NCI-H460 (cell line): ENCODE measurements around the gene ERO1A. TPM values are rescaled to one million over a fixed set of nuclear protein-coding genes. Genes with fewer than 3 reads are reported as not detected.
"Not testable (repeated sequence)": the region's sequence is repeated elsewhere in the genome, so short reads cannot be mapped to it uniquely, and the experiment has no call there.

Experiments used
- DNase-seq: peaks from one replicate; pipeline ENCODE4 v3.0.0-alpha.2; 2016; ENCODE audit warnings: low read depth; ENCODE audit errors: extremely low read depth
- polyA plus RNA-seq: library from polyadenylated mRNA; depleted of rRNA; stranded (reverse); fragments of >200 nt; gene quantifications from 2 replicates; pipeline ENCODE4 v1.2.3, GENCODE V29; 2014; cell fraction: nucleus; rRNA removed
- total RNA-seq: library from RNA; depleted of rRNA; stranded (reverse); fragments of >200 nt; shearing (Covaris generic); gene quantifications from 2 replicates; pipeline ENCODE4 v1.2.3, GENCODE V29; 2014; rRNA removed

Gene ERO1A, protein sequence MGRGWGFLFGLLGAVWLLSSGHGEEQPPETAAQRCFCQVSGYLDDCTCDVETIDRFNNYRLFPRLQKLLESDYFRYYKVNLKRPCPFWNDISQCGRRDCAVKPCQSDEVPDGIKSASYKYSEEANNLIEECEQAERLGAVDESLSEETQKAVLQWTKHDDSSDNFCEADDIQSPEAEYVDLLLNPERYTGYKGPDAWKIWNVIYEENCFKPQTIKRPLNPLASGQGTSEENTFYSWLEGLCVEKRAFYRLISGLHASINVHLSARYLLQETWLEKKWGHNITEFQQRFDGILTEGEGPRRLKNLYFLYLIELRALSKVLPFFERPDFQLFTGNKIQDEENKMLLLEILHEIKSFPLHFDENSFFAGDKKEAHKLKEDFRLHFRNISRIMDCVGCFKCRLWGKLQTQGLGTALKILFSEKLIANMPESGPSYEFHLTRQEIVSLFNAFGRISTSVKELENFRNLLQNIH
- total RNA-seq: 91.7 and 97.9 TPM in 2 replicates
- polyA plus RNA-seq: 112 and 119 TPM in 2 replicates

DNA sequence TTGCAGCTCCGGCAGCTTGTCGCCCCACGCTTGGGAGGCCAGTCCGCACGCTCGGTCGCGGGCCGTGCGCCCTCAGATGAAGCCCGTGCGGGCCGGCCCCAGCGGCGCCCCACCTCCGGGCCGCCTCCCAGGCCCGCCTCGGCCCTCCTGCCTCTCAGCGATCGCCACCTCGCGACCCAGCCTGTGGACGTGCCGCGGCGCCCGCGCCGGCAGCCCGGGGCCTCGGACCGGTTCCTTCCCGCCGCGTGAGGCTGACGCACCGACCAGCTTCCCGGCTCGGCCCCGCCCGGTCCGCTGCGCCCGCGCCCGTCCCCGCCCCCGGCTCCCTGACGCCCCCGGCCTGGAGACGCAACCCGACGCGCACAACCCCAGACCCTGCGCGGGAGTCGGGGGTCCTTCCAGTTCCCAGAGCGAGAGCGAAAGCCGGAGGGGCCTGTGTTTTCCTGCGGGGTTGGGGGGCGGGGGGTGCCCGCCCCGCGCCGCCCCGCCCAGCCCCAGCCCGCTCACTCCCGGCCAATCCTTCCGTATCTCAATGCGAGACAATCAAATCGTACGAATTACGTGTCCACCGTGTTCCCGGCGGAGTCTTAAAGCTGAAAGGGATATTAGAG lies at the start of gene ERO1A:
ERO1A (minus strand) TSS at position 78 of the 611 bp plus-strand sequence; CDS start at position 1, 77 bp downstream.
- peak; percentile 62 for DNase-seq

DNA sequence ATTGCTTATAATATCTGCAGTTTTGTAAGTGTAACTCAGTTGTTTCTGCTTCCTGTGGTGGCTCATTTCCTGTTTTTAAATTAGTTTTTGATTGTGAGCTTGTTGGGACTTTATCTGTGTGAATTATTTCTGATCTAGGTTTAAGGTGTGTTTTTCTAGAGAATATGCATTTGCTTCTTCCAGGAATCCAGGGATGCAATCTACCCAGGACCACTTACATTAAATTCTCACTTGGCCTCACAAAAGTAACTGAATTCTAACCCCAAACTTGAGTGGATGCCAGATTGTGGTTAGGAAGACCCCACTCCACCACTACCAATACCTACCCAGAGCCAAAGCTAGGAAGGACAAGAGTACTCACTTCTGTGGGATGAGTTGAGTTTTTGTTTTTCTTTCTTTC lies 46.5 kb upstream of the ERO1A start:
- DNase-seq: no peak

DNA sequence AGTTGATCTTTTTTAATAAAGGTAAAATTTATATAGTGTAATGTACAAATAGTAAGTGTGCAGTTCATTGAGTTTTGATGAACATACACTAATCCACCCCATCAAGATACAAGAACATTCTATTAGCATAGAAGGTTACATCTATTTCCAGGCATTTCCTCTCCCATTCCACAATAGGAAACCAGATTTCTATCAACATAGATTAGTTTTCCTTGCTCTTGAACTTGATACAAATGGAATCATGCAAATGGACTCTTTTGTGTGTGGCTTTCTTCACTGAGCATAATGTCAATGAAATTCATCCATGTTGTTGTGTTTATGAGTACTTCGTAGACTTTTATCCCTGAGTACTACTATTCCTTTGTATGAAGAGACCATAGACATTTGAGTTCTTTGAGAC lies 45.4 kb upstream of the ERO1A start:
- DNase-seq: no peak

DNA sequence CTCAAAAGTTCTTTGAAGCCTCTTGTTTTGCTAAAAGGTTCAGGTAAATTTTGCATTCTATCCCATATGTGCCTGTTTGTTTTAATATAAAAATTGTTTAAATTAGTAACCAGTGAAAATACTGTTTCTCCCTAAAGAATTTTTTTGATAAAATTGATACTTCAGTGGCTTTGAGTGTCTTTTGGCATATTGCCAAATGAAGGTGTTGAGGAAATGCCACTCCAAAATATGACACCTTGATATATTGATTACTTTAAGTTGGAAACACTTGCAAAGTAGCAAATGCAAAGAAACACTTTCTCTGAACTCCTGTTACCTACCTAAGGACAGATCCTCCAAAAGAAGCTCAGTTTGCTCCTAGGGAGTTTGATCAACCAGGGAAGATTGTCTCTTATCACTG lies 43.1 kb upstream of the ERO1A start:
- no peak for DNase-seq

DNA sequence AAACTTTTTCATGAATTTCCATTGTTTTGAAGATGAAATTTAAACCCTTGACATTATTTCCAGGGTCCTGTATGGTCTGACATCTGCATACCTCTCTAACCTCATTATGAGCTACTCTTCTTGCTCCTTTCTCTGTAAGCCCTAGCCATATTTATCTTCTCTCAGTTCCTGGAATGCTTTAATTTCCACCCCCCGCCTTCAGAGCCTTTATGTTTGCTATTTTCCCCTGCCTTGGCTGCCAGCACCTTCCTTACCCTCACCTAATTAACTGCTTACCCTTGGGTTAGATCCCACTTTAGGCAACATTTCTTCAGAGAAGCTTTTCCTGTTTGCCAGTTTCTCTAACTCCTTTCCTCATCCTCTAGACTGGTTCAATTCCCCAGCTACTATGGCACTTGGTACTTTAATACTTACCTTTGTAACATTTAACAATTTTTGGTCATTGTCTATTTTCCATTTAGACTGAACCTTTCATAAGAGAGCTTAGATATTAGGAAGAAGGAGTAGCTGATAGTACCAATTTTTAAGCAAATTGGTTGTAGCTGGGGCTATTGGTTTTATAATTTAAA lies 40.6 kb upstream of the ERO1A start:
- DNase-seq: no peak

DNA sequence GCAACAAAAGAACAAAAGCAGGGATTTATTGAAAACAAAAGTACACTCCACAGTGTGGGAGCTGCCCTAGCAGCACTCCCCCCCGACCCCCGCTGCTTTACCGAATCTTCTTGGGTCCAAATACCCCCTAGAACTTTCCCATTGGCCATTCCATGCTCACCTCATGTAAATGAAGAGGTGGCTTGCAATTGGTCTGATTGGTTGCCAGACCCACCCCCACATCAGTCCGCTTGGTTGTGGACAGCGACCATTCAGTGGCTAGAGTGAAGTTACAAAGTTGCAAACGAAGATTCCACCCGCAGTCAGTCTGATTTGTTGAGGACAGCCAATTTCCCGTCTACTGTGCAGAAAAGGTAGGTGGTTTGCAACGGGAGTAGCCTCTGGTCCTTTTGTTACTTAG lies 38.5 kb upstream of the ERO1A start:
- no peak for DNase-seq

DNA sequence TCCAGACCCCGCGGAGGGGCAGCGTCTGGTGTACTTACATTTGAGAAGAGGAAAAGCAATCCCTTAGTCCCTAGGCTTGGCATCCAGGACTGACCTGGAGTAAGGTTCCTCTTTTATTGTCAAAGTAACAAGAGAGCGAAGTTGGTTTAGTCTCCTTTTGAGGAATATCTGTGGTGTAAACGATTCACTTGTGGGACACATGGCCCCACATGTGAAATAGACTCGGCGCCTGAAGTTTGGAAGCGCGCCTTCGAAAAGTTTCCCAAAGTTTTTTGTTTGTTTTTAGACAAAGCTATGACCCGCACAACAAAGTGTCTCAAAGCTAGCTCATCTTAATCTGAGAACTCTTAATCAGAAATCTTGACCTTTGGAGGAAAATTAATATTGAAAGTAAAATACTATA lies 35.4 kb upstream of the ERO1A start:
- DNase-seq: no peak

DNA sequence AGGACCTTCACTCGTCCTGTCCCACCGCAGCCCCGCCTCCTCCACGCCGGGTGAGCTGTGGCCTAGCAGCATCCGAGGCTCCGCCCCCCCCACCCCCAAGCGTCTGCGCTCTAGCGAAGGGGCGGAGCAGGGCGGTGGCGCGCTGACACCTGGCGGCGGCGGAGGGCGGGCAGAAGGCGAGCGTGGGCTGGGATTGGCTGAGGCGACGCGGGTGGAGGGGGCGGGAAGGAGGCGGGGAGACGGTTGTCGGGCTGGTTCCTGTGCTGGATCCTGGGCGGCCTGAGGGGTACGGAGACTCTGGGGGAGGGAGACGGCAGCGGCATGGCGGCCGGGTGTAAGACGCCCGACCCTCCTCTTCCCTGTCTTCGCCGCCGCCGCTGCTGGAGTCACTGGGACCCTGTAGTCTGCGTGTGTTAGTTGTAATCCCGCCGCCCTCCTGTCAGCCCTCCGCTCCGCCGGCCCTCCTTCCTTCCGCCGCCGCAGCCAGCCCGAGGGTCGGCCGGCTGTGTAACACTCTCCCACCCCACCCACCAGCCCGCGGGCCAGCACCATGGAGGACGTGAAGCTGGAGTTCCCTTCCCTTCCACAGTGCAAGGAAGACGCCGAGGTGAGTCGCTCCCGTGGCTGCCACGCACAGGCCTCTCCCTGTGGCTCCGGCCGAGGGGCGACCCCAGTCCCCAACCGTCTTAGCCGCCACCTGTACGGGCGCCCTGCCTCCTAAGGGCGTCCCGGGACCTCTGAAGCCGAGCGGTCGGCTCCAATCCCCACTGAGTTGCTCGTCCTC lies 34.8 kb upstream of the ERO1A start, which contains the start of gene STYX:
STYX (plus strand) TSS at position 242 of the 784 bp plus-strand sequence; CDS start at position 551, 309 bp downstream.
- peak; percentile 98 for DNase-seq

DNA sequence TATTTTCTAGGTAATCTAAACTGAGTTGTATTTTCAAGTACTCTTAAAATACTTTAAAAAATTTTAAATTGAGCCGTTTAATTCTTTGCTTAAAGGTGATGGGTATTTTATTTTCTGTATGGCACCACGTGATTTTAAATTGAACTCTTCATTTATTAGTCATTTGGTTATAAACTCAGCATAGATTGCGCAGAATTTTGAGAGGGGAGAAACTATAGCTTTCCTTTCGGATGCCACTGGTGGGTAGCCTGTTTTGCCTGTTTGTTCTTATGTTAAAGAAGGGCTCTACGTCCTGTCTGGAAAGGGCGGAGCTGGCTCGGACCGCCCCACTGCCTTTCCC lies 34.2 kb upstream of the ERO1A start:
- DNase-seq: no peak

DNA sequence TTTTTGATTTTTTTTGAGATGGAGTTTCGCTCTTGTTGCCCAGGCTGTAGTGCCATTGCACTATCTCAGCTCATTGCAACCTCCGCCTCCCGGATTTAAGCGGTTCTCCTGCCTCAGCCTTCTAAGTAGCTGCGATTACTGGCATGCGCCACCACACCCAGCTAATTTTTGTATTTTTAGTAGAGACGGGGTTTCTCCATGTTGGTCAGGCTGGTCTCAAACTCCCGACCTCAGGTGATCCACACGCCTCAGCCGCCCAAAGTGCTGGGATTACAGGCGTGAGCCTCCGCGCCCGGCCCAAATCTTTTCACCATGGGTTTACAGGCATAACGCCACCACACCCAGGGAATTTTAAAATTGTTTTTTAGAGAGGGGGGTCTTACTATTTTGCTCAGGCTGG lies 33.7 kb upstream of the ERO1A start:
- DNase-seq: not testable (repeated sequence)

DNA sequence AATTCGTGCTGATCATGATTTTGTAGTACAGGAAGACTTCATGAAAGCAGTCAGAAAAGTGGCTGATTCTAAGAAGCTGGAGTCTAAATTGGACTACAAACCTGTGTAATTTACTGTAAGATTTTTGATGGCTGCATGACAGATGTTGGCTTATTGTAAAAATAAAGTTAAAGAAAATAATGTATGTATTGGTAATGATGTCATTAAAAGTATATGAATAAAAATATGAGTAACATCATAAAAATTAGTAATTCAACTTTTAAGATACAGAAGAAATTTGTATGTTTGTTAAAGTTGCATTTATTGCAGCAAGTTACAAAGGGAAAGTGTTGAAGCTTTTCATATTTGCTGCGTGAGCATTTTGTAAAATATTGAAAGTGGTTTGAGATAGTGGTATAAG lies 32.2 kb upstream of the ERO1A start:
- DNase-seq: not testable (repeated sequence)

DNA sequence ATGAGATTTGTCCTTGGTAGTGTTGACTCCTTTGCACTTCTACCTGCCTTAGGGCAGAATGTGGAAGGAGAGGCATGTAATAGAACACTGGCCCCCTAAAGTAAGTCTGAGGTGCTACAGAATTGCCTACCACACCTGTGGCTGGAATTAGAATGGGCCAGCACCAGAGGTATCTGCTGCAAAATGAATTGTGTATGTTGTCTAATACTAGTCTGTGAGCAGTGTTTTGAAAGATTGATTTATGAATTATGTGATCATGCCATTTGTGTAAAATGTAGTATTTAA lies 28.9 kb upstream of the ERO1A start:
- DNase-seq: no peak

DNA sequence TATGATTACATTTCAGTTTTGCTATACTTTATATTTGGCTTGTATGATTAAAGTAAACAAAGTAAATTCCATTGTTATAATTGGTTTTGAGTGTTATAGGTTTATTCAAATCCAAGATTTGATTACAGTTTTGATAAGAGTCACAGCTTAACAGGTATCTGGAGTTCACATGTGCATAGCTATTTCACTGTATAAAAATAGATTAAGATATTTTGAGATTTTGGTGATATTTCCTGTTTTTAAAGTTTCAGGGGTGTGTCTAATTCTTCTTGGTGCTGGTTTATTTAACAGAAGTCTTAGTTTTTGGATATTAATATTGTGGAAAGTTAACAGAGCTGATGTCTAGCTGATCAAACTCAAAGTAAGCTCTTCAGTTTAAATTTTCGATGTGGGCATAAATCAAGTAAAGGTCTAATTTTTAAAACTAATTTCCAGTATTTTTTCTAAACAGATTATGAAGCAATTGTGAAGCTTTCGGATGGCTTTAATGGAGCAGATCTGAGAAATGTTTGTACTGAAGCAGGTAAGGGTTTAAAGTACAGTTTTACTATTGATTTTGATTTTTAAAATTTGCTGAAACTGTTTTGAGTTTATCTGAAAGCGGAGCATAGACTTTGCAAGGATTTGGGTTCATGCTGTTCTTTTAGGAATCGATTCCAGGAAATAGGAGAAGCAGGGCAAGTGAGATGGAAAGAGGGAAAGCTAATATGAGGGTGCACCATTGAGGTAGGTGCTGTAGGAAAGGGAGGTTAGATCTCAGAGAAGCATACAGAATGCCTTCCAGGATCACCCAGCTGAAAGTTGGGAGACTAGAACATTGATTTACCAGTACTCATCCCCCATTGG lies 28.4 kb upstream of the ERO1A start:
- no peak for DNase-seq

DNA sequence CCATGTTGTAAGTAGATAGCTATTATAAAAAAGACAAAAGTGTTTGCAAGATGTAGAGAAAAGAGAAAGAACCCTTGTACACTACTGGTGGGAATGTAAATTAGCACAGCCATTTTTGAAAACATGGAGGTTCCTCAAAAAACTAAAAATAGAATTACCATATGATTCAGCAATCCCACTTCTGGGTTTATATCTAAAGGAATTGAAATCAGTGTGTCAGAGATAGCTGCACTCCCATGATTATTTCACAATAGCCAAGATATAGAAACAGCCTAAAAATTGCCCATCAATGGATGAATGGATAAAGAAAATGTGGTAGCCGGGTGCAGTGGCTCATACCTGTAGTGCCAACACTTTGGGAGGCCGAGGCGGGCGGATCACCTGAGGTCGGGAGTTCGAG lies 20.8 kb upstream of the ERO1A start:
- DNase-seq: no peak

DNA sequence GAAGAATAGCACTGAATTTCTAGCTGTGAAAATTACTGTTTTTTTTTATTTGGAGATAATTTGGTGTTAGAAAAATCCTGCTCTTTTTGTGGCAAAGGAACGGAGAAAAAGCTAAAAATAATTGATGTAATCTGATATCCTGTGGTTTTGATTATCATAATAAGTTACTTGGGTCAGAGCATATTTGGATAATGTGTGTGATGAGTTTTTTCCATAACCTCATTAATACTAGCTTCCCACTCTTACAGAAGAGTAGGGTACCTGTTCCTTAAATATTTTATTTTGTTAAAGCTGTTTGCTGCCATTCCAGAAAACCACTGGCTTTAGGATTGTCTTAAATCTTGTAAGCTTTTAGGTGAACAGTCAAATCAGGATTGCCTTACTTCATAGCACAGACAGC lies 16.3 kb upstream of the ERO1A start:
- no peak for DNase-seq

DNA sequence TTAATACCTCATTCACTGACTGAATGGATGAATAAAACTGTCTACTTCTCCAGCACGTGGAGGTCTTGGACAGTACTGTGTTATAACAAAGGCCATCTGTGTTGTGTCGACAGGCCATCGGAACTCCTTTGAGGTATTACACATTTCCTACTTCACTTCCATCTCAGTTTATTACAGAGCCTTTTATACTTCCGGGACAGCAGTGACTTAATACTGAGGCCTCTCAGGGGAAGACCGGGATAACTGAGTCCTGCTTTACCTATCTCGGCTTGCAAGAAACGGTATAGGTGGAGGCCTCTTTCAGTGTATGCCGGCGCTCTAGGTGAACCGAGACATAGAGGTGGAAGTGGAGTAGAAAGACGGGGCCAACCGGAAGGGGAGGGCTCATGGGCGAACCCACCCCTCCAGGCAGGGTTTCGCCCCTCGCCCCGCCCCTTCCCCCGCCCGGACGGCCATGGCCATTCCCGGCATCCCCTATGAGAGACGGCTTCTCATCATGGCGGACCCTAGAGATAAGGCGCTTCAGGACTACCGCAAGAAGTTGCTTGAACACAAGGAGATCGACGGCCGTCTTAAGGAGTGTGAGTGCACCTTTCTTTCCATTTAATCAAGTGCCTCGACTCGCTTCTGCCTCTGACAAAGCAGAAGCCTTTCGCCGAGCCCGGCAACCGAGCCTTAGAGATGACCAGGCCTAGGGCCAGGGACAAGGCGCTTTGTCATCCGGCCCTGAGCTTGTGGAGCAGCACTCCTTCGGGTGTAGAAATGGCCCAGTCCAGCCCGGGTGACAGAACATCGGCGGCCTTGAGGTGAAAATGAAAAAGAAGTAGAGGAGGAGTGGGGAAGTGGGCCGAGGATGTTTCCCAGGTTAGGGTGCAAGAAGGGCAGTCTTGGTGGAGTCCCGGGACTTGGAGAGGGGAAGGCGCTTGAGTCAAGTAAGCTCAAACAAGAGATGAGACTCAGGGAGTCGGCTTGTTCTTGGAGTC lies 11.7 kb upstream of the ERO1A start, which contains the start of gene PSMC6:
PSMC6 (plus strand) TSS at position 477 of the 983 bp plus-strand sequence; CDS start at position 497, 20 bp downstream.
- peak; percentile 90 for DNase-seq

DNA sequence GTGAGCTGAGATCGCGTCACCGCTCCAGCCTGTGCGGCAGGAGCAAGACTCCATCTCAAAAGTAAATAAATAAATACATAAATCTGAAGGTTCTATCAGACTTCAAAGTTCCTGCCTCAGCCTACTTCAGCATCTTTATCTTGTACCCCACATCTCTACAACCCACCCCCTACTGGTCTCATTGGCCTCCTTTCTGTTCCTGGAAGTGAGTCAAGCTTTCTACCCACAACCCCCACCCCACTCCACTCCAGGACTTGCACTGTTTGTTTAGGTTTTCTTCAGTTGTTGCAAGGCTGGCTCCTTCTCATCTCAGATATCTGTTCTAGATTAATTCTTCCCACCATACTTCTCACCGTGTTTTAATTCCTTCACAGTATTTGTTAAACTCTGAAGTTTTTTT lies 10.9 kb upstream of the ERO1A start:
- DNase-seq: no peak

DNA sequence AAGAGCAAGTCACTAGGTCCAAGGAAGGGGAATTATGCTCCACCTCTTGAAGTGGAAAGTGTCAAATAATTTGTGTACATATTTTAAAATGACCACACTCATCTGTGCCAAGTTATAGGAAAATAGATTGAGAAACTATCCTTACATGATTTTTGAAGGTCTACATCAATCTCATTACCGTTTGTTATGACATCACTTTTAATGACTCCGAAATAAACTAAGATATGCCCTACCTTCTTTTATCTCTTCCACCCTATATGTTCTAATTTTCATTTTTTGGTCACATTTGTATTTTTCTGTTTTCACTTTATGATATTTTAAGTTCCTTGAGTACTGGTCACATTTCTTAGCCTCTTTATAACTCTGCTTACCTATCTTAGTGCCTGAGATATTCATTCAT lies 8.3 kb upstream of the ERO1A start:
- no peak for DNase-seq

DNA sequence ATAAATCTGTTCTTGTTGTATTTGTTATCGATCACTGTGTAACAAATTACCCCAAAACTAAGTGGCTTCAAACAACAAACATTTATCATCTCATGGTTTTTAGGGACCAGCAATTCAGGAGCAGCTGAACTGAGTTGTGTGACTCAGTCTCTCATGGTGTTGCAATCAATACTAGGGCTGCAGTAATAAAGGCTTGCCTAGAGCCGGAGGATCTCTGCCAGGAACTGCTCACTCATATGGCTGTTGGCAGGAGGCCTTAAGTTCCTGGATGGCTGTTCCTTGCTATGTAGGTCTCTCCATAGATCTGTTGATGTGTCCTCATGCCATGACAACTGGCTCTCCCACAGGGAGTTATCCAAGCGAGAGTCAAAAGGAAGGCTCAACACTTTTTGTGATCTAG lies 7.9 kb upstream of the ERO1A start:
- peak; percentile 52 for DNase-seq
